Parathyroid adenoma (tissue), 2 donors: ENCODE data around the gene EXOC4.
A peak's percentile ranks its signal among the peaks of the same experiment; 100 is the strongest.

Source experiments
- H2AFZ ChIP-seq: fragments of 300-600 bp; sonication (generic); one replicate; pipeline ENCODE4 v1.7.0; 2017; ENCODE audit warnings: antibody characterized with exemption, mild to moderate bottlenecking
- H3K27ac ChIP-seq: fragments of 300-600 bp; sonication (generic); one replicate; pipeline ENCODE4 v1.7.0; 2017
- H3K27me3 ChIP-seq: fragments of 300-600 bp; sonication (generic); one replicate; pipeline ENCODE4 v1.7.0; 2017; ENCODE audit warnings: low read length; ENCODE audit not compliant: control insufficient read depth, insufficient read depth
- H3K36me3 ChIP-seq: fragments of 300-600 bp; sonication (generic); one replicate; pipeline ENCODE4 v1.7.0; 2017; ENCODE audit warnings: low read length; ENCODE audit not compliant: control insufficient read depth, insufficient read depth
- H3K4me1 ChIP-seq: fragments of 300-600 bp; sonication (generic); one replicate; pipeline ENCODE4 v1.7.0; 2017; ENCODE audit warnings: control low read depth
- H3K4me2 ChIP-seq: fragments of 300-600 bp; sonication (generic); one replicate; pipeline ENCODE4 v1.7.0; 2017; ENCODE audit warnings: low read length
- H3K4me3 ChIP-seq: fragments of 300-600 bp; sonication (generic); one replicate; pipeline ENCODE4 v1.7.0; 2017; ENCODE audit warnings: low read depth, low read length
- H3K79me2 ChIP-seq: fragments of 300-600 bp; sonication (generic); one replicate; pipeline ENCODE4 v1.7.0; 2017; ENCODE audit warnings: control low read depth
- H3K9ac ChIP-seq: fragments of 300-600 bp; sonication (generic); one replicate; pipeline ENCODE4 v1.7.0; 2017; ENCODE audit warnings: mild to moderate bottlenecking
- H3K9me3 ChIP-seq: fragments of 300-600 bp; sonication (generic); one replicate; pipeline ENCODE4 v1.7.0; 2017; ENCODE audit warnings: low read length; ENCODE audit not compliant: control insufficient read depth
- TF ChIP-seq, protein P1 (sequence below): fragments of 300-600 bp; sonication (generic); IDR thresholded peaks from one replicate; pipeline ENCODE4 v1.7.0; 2017; ENCODE audit warnings: antibody characterized with exemption, mild to moderate bottlenecking
- donor health status: primary hyperparathyroidism.

Gene EXOC4

GRCh38 chr7:133948588-133948987, 695.7 kb downstream of the EXOC4 start:
- Histone ChIP-seq H3K4me1 (no peaks in the 10 kb centered on the region), H2AFZ (no peak overlapping the region), H3K9me3 (no peaks in the 10 kb centered on the region), H3K27me3 (no peaks in the 10 kb centered on the region), H3K79me2 (no peaks in the 10 kb centered on the region), H3K4me3 (no peak overlapping the region), H3K9ac (no peak overlapping the region), H3K4me2 (no peak overlapping the region), H3K36me3 (no peaks in the 10 kb centered on the region), H3K27ac (no peak overlapping the region)
- TF ChIP-seq, protein P1, sequence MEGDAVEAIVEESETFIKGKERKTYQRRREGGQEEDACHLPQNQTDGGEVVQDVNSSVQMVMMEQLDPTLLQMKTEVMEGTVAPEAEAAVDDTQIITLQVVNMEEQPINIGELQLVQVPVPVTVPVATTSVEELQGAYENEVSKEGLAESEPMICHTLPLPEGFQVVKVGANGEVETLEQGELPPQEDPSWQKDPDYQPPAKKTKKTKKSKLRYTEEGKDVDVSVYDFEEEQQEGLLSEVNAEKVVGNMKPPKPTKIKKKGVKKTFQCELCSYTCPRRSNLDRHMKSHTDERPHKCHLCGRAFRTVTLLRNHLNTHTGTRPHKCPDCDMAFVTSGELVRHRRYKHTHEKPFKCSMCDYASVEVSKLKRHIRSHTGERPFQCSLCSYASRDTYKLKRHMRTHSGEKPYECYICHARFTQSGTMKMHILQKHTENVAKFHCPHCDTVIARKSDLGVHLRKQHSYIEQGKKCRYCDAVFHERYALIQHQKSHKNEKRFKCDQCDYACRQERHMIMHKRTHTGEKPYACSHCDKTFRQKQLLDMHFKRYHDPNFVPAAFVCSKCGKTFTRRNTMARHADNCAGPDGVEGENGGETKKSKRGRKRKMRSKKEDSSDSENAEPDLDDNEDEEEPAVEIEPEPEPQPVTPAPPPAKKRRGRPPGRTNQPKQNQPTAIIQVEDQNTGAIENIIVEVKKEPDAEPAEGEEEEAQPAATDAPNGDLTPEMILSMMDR, result no peak

DNA sequence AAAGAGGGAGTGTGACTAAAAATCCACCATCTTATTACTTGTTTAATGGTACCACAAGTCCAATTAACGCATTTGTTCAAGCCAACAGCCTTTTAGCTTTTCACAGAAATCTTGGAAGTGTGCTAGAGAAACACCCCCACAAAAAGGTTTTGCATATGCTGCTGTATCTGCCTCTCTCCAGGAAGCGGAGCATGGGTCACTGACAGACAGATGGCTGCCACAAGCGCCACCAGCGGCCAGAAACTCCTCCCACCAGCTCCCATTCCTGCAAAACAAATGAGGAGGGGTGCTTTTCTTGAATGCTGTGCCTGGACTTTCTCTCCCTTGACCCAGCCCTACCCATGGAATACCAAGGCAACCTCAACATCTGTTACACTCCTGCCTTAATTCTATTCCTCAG, 698.0 kb downstream of the EXOC4 start:
- Histone ChIP-seq H3K9me3 (no peaks in the 10 kb centered on the region), H3K36me3 (no peaks in the 10 kb centered on the region), H3K4me1 (no peaks in the 10 kb centered on the region), H3K4me3 (no peak overlapping the region), H3K79me2 (no peaks in the 10 kb centered on the region), H3K4me2 (no peak overlapping the region), H2AFZ (no peak overlapping the region), H3K9ac (no peak overlapping the region), H3K27me3 (no peaks in the 10 kb centered on the region), H3K27ac (no peak overlapping the region)
- TF ChIP-seq, protein P1, result no peak

GRCh38 chr7:133955208-133955607, 702.3 kb downstream of the EXOC4 start:
- Histone ChIP-seq H2AFZ (no peak overlapping the region), H3K9ac (no peak overlapping the region), H3K4me2 (no peak overlapping the region), H3K79me2 (no peaks in the 10 kb centered on the region), H3K9me3 (no peaks in the 10 kb centered on the region), H3K4me3 (no peak overlapping the region), H3K4me1 (peaks cover 14% of the 10 kb centered on the region), H3K36me3 (no peaks in the 10 kb centered on the region), H3K27me3 (no peaks in the 10 kb centered on the region), H3K27ac (no peak overlapping the region)
- TF ChIP-seq, protein P1, result no peak

- Histone ChIP-seq H2AFZ (no peak overlapping the region), H3K4me3 (no peak overlapping the region), H3K36me3 (no peaks in the 10 kb centered on the region), H3K4me1 (peaks cover 14% of the 10 kb centered on the region), H3K27ac (no peak overlapping the region), H3K79me2 (no peaks in the 10 kb centered on the region), H3K9me3 (no peaks in the 10 kb centered on the region), H3K9ac (no peak overlapping the region), H3K27me3 (no peaks in the 10 kb centered on the region), H3K4me2 (no peak overlapping the region)
- TF ChIP-seq, protein P1, result no peak
These were observed 705.0 kb downstream of the EXOC4 start for GRCh38 chr7:133957845-133958244.

DNA sequence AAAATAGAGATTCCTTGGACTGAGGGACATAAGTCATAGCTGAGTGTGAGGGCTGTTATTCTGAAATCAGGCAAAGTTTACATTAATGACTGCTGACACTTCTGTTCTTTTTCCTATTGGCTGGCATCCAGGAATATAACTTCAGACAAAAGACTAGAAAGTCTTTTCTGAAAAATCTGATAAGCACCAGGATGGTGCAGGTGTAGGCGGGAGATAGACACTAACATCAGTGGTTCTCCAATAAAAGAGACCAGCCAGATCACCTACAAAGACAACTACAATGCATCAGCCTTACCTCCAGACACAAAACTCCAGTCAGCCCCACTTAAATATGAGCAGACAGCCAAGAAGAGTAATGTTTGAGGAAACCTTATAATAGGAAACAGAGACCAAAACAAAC, 705.9 kb downstream of the EXOC4 start:
- no peaks in the 10 kb centered on the region for H3K36me3 ChIP-seq
- TF ChIP-seq, protein P1, result no peak
- no peak overlapping the region for H3K4me3 ChIP-seq
- H3K27ac ChIP-seq, result peak overlapping the region; percentile 18
- H3K4me1 ChIP-seq, result peaks cover 14% of the 10 kb centered on the region
- H3K9me3 ChIP-seq, result no peaks in the 10 kb centered on the region
- no peak overlapping the region for H3K4me2 ChIP-seq
- no peaks in the 10 kb centered on the region for H3K27me3 ChIP-seq
- no peaks in the 10 kb centered on the region for H3K79me2 ChIP-seq
- no peak overlapping the region for H3K9ac ChIP-seq
- peak overlapping the region; percentile 36 for H2AFZ ChIP-seq
